ENCODE data around the gene DAB2IP.

Gene DAB2IP

DNA sequence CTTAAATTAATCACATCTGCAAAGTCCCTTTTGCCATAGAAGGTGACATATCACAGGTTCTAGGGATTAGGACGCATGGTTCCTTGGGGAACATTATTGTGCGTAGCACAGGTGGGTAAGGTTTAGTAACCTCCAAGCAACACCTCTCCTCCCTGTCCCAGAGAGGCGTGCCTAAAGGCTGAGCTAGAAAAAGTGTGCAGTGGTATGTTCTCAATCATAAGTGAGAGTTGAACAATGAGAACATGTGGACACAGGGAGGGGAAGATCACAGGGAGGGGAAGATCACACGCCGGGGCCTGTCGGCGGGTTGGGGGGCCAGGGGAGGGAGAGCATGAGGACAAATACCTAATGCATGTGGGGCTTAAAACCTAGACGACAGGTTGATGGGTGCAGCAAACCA, 14.9 kb downstream of the DAB2IP start:
- no peak for DNase-seq

DNA sequence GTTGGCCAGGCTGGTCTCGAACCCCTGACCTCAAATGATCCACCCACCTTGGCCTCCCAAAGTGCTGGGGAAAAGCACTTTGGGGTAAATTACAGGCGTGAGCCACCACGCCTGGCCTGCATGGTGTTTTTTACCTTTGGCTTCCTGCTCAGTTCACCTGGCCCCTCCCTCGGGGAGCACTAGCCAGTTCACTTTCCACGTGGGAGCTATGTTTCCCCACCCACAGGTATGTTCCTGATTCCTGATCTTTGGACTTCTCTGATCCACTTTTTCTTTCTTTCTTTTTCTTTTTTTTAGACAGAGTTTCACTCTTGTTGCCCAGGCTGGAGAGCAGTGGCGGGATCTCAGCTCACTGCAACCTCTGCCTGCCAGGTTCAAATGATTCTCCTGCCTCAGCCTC, 15.8 kb downstream of the DAB2IP start:
- no peak for DNase-seq

DNA sequence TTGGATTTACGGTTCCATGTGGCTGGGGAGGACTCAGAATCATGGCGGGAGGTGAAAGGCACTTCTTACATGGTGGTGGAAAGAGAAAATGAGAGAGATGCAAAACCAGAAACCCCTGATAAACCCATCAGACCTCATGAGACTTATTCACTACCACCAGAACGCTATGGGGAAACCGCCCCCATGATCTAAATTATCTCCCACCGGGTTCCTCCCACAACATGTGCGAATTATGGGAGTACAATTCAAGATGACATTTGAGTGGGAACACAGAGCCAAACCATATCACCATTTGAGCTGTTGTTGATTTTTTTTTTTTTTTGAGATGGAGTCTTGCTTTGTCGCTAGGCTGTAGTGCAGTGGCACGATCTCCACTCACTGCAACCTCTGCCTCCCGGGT, 16.5 kb downstream of the DAB2IP start:
- no peak for DNase-seq

DNA sequence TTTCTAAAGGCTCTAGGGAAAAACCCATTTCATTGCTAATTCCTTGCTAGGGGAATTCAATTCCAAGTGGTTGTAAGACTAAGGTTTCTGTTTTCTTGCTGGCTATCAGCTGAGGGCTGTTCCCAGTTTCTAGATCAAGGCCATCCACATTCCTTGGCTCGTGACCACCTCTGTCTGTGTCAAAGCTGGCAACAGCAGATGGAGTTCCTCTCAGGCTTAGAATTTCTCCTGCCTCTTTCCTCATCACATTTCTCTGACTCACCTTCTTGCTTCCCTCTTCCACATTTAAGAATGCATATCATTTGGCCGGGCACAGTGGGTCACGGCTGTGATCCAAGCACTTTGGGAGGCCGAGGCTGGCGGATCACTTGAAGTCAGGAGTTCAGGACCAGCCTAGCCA, 19.0 kb downstream of the DAB2IP start:
- DNase-seq, result no peak

DNA sequence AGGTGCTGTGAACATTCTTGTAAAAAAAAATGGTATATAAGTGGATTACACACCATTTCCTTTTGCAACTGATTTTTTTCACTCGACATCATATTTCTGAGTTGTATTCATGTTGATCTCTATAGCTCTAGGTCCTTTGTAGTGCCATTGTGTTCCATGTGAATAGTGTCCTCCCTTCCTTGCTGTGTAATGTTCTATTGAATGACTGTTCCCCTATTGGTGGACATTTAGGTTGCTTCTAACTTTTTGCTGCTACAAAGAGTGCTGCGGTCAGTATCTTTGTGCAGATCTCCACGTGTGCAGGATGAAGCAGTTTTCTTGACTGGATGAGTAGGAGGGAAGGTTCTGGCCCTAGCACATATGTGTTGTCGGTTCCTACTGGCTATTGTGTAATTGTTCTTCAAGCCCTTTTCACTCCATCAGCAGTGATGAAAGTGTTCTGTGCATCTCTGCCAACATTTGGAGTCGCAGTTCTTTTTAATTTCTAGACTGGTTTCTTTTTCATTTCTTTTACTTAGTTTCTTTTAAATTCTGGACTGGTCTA, 20.2 kb downstream of the DAB2IP start:
- no peak for DNase-seq

DNA sequence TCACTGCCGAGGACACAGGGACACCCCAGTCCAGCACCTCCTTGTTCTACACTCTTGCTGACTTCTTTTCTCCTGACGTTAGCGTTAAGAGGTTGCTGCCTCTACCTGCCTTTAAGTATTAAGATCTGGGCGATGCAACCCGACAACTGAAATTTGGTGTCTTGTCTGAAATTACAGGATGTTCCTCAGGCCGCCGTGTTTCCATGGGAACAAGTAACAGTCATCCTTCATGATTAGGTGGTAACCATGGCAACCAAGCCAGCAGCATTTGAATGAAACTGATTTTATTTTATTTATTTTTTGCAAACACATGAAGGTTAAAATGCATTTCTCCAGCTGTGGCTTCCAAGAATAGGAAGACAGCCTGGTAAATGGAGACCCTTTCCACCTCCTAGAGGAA, 20.8 kb downstream of the DAB2IP start:
- DNase-seq, result no peak

DNA sequence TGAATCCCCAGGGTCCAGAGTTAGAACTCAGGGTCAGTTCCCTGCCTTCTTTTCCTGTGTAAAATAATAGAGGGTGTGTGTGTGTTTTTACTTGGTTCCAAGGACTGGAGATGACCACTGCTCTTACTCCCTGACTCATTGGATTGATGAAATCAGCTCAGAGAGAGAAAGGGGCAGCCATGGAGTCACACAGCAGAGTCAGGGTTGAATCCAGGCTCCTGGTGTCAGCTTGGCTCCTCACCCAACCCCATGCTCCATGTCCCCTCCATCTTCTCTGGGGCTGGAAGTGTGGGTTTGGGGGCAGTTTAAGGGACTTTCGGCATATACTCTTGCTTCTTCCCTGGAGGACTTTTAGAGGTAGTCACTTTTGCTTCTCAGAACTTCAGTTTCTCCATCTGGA, 21.6 kb downstream of the DAB2IP start:
- no peak for DNase-seq

DNA sequence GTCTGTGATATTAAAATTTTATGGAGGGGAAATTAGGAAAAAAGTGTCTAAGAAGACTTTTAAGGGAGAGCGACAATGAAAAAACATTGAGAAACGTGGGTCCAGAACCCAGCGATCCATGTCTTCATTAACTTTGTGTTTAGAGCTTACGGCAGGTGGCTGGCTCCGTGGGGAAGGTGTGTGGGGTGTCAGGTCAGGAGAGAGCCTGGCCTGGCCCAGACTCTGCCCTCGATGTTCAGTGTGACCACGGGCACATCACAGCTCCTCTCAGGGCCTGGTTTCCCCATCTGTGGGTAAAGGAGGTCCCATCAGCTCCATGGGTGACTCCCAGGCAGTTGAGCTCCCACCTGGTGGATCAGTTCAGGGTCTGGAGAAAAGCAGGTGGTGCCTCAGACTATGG, 22.1 kb downstream of the DAB2IP start:
- no peak for DNase-seq

DNA sequence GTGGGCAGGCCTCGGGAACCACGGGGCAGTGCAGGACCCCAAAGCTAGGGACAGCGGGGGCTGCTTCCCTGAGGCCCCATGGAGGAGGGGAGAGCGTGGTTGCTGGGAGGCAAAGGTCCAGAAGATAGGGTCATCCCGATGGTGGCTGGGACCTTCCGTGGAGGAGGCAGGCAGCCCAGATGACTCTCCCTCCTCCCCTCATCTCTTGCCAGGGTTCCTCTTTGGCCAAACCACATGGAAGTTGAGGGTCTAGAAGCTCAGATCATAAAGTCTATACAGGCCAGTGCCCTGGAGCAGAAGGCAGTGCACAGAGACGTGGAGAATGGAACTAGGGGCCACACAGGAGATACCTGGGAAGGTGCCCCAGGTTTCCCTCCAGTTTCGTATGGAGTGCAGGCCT, 22.6 kb downstream of the DAB2IP start:
- no peak for DNase-seq

DNA sequence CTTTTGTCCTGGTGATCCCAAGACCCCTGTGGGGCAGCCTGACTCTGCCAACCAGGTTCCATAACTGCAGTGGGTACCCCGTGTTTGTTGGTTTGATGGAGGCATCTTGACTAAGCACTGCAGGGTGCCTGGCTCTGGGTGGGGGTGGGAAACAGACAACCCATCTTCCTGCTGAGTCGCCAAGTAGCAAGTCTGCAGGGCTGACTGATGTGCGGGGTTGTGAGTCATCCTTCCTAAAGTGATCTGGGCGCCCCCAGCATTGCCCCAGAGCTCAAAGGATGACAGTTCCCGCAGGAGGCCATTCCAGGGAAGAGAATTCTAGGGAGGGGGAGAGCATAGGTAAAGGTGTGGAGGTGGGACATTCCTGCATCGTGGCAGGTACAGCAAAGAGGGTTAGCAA, 23.5 kb downstream of the DAB2IP start:
- DNase-seq, result no peak

DNA sequence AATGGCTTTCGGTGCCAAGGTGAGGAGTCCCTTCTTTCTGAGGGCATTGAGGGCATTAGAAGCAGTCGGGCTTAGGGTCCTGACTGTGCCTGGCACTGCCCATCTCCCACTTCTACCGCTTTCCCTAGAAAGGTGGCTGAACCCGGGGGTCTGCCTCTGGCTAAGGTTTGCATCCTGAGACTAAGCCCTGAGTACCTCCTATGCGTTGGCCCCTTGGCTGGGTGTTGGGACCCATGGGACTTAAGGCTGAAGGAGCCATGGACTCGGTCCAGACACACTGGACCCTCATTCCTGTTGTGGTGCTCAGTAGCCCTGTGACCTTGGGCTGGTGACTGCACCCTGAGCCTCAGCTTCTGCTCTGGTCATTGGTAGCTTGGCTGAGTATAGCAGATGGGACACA, 23.9 kb downstream of the DAB2IP start:
- no peak for DNase-seq

DNA sequence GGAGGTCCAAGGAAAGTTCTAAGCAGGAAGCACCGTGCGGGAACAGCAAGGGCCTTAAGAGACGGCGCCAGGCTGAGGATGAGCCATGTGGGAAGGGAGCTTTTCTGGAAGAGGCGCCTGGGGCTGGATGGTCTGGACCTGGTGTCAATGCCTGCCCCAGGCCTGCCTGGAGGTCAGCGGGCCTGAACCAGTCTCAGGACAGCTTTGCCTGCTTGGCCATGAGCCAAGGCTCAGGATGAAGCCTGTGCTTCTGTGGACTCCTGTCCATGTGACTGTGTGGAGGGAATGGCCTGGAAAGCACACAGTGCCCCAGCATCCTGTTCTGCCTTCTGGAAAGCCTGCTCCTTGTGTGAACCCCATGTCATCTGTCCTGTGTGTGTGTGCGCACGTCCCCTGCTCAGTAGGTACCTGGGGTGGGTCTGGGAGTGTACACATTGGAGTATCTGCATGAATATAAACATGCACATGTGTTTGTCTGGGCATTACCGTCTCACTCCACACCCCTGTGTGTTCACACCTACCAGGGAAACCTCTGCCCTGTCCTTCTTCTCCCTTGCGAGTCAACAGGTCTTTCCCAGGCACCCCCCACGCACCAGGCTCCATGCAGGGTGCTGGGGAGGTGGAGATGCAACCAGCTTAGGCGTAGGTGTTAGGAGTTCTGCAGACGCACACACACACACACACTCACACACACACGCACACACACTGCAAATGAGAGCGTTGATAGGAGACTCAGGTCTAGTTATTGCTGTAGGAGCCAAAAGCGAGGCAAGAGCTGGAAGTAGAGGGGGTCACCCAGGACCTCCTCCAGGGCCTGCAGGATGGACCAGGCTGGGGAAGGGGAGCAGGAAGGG, 24.8 kb downstream of the DAB2IP start:
- DNase-seq, result no peak

DNA sequence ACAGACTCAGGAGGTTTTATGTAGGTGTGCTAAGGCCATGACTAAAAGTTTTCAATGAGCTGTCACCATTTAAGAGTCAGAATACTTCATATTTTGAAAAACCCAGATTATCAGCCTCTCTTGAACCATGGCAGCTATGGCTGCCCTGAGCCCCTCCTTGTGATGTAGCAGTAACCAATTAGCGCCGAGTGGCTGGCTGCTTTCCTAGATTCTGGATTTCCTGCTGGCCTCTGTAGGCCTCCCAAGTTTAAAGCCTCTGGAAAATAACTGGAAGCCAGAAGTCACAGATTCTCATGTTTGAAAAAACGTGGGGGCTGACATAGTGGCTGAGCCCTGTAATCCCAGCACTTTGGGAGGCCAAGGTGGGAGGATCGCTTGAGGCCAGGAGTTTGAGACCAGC, 25.5 kb downstream of the DAB2IP start:
- DNase-seq, result no peak

DNA sequence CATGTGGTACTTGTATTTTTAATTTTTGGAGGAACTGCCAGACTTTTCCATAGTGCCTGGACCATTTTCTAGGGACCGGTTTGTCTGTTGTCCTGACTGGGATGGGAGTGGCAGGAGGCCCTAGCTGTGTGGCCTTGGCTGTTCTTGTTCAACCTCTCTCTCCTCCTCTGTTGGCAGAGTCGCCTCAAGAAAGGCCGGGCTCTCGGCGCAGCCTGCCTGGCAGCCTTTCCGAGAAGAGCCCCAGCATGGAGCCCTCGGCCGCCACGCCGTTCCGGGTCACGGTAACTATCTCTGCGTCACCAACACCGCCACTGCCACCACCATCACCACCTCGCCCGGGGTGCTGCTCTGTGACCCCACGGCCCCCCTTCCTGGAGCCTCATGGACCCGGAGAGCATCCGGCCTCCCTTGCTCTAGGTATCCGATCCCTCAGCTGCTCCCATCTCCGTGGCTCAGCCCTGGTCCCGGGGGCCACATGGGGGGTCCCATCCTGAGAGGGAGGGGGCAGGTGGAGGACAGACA, 27.1 kb downstream of the DAB2IP start:
- DNase-seq, result no peak

DNA sequence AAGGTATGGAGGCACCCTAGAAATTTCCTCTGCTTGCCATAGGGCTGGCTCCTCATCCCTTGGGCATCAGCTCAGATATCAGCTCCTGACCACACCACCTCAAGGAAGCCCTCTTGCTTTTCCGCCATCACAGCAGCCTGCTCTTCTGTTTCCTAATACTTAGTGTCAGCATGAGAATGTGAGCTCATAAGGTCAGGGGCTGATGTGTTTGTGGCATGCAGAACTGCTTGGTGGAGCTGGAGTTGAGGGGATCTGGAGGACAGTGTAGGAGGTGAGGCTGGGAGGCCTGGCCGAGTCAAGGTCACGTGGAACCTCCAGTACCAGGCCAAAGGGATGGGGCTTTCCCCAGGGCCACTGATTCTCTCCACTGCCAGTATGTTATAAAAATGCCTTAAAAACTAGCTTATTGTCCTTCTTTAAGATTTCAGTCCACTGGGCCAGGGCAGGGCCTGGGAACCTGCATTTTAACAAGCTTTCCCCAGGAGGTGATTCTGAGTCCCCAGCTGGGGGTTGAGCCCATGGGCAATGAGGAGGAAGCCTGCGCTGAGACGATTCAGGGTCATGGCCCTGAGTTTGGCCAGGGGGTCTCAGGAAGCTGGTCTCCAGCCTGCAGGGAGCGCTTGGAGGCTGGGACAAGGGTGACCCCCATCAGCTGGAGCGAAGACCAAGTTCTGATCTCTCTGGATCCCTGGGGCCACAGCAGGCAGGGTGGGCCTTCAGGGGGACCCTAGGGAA, 28.6 kb downstream of the DAB2IP start:
- DNase-seq, result no peak

DNA sequence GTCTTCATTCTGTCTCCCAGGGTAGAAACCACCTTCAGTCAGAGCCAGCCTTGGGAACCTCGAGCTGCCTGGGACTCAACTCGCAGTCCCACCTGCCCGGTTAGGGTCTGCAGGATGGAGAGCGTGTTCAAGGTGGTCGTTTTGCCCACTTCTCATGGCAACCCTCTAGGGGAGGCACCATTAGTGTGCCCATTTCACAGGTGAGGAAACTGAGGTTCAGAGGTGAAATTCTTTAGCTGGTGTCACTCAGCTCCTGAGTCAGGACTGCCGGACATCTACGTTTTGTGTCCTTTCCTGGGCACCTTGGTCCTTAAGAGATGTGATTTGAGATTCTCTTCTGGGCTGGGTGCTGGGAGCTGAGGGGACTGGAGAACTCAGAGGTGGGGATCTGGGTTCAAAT, 30.0 kb downstream of the DAB2IP start:
- DNase-seq, result no peak

DNA sequence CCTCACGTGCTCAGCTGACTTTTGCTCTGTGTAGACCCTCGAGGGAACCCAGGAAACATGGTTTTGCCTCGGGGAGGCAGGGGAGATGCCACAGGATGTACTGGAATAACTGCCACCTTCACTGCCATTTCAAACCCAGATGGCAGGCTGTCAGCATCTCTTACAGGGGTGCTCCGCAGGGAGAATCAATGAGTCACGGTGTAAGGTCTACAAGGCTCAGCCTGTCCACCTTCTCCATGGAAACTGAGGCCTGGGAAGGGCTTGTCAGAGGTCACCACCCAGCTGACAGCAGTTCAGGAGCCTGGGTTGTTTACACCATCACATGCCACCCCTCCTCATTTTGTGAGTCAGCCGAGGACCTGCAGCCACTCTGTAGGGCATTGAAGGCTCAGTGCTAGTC, 30.8 kb downstream of the DAB2IP start:
- DNase-seq, result no peak

DNA sequence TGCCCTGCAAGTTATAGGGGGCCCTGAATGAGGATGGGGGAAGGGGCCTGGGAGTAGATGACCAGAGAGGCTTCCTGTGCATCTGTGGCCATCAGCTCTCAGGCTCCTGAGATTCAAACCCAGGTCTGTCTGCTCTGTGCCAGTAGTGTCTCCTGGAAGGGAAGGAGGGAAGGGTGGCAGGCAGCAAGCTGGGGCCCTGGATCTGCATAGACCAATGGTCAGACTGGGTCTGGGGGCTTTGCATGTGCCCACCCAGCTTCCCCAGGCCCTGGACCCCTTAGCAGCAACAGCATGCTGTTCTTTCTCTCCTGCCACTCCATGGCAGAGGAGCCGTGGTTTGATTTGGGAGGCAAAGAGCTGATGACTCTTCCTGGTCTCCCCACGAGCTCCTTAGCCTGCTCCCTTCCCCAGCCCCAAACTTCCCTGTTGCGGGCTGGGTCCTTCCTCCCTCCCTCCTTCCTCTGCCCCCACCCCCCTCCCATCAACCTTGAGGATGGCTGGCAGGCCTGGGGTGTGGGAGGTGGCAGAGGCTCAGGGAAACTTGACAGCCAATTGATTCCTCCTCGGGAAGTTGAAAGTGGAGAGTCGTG, 31.6 kb downstream of the DAB2IP start:
- no peak for DNase-seq

DNA sequence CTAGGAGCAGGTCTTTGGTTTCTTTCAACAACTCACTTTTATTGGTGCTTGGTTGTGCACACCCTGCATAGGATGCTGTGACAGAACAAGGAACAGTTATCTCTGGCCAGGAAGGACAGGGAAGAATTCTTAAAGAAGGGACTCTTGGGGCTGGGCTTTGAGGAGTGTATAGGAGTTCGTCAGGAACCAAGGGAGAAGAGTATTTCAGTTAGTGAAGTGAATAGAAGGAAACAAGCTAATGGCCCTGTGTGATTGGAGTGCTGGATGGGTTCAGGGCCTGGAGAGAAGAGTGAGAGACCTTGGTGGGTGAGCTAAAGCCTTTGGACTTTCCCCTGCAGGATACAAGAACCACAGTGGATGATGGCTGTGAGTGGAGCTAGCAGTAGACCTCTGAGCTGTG, 32.2 kb downstream of the DAB2IP start:
- DNase-seq, result no peak

DNA sequence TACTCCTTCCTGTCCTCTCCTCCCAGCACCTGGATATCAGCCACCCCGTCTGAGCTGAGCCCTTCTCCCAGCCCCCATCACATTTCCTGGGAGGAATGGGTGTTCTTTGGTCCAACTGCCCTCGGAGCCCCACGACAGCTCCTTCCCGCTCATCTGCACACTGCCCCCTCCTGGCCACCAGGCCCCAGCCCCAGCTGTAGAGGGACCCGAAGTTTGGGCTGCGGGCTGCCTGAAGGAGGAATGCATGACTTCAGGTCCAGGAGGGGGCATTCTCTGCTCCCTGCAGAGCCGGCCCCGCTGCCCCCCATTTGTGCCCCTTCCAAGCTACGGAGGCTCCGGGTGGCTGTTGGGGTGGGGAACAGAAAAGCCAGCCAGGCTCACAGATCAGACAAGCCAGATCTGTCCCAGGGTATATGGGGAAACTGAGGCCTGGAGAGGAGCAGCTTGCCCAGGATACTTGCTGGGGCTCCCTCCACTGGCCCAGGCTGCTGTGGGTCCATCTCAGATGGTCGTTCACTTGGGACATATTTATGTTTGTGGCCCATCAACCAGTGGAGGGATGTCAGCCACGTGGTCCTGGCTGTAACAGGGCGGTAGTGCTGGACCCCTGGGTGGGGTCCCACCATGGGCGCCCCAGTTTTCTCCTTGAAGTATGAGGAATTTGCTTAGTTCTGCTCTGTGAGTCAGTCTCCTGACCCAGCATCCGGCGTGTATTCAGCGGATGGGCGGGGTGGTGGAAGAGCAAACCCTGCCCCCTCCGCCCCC, 33.1 kb downstream of the DAB2IP start:
- no peak for DNase-seq

DNA sequence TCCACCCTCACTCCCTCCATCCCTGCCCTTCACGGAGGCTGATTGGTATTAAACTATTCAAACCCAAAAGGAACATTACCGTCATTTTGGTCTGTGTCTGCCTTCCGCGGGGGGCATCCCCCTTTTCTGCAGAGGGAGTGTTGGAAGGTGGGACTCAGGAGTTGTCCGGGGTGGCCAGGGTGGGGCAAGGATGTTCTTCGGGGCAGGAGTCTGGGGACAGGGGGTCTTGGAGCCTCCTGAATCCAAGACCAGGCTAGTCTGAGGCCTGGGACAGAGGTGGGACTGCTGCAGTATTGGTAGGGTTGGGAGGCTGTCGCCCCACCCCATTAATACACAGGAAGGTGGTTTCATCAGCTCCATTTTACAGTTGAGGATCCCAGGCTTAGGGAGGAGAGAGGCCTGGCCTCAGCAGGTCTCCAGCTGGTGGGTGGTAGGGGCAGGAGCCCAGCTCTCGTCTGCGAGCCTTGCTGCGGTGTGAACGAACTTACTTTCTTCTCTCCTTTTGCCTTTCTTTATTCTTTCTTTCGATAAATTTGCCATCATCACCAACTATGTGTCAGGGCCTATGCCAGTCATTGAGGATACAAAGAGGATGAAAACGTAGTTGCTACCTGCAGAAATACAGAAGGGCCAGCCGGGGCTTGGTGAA, 33.8 kb downstream of the DAB2IP start:
- DNase-seq, result no peak

DNA sequence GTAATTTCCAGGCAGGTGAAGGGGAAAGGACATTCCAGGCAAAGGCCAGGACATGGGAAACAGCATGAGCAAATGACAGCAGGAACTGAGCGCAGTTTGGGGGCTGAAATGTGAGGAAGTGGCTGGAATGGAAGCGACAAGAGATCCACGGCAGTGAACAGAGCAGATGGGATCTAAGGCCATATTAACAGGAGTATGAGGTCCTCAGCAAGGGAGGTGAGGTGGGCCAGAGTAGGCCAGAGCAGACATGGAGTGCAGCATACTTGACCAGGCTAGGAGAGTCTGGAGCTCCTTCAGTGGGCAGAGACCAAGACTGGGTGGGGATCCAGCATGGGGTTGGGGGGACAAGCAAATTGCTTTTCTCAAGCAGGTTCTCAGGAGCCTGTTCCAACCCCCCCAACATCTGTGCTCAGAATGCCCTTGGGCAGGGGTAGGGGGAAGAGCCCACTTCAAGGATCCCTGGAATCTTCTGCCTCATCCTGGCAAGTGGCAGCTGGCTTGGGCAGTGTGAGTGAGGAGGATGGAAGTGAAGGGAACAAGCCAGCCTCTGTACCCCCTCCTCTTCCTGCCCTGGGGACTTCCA, 34.5 kb downstream of the DAB2IP start:
- DNase-seq, result no peak

Measured in NCI-H187 (cell line).